Right cardiac atrium (tissue), 5 donors: ENCODE results near the gene ERF. TPM values are rescaled to one million over a fixed set of nuclear protein-coding genes. Genes with fewer than 3 reads are reported as not detected.
"Not testable (repeated sequence)": the region's sequence is repeated elsewhere in the genome, so short reads cannot be mapped to it uniquely, and the experiment has no call there.

Experiments
- ATAC-seq, 2 donors: fragments of 200-7000 bp; cut with Tn5 transposase; one replicate each; pipeline versions ENCODE4 v1.8.0 to v1.9.1; 2020; ENCODE audit warnings: moderate library complexity in 2 of 2, mild to moderate bottlenecking in 1 of 2
- DNase-seq, 3 donors: peaks; one replicate each; pipeline ENCODE4 v3.0.0-alpha.2; 2020
- H3K27ac ChIP-seq: one replicate; pipeline ENCODE4 v1.5.1; 2013; ENCODE audit warnings: mild to moderate bottlenecking, low read length, control low read depth, moderate library complexity
- H3K27me3 ChIP-seq: one replicate; pipeline ENCODE4 v1.6.1; 2013; ENCODE audit not compliant: control insufficient read depth, insufficient read depth
- H3K4me1 ChIP-seq: one replicate; pipeline ENCODE4 v1.6.1; 2013; ENCODE audit warnings: low read length; ENCODE audit not compliant: control insufficient read depth, insufficient read depth
- H3K4me3 ChIP-seq: one replicate; pipeline ENCODE4 v1.5.1; 2013; ENCODE audit warnings: low read length, control low read depth
- H3K9me3 ChIP-seq: one replicate; pipeline ENCODE4 v1.6.1; 2013; ENCODE audit warnings: low read length; ENCODE audit not compliant: control insufficient read depth
- WGBS: extraction: QIAGEN DNeasy Blood & Tissue Kit; methylation state at CpG from one replicate; pipeline ENCODE4 v1.1.7; 2013; 5-methylcytosine and 5-hydroxymethylcytosine counted together
- intact Hi-C, 4 donors: fragments of 100-400 bp; cut with DNase I; formaldehyde crosslinking; loops; one replicate each; pipeline versions ENCODE4 v1.11.0 to v1.14.0; 2022 to 2023
- polyA plus RNA-seq: library from polyadenylated mRNA; stranded (reverse); fragments of 200-250 nt; gene quantifications from one replicate; pipeline ENCODE4 v1.2.3, GENCODE V29; 2013
- total RNA-seq, 4 donors: library from RNA; stranded (reverse); fragmentation: NEBNext Ultra II Directional; extraction: Animal tissue kit (Norgen Biotek cat#: 25700); gene quantifications; one replicate each; pipeline ENCODE4 v1.2.1, GENCODE V29; 2021
- donor health status: healthy with polysubstance abuse.
- donor health status: DM: no; HTN: yes; CAD: no.
- donor health status: DM: no; HTN: no; CAD: no.
- donor health status: DM: no; HTN: yes; CAD: no; lungs with severe emphysema.
- donor health status: DM: yes; HTN: yes; CAD: no.

Gene ERF
- total and polyA plus RNA-seq, 5 donors: 33.3 to 58.1 (median 44.4) TPM

GRCh38 chr19:42267644-42268141 is 12.8 kb upstream of the ERF start:
- DNase-seq: peak in 1 of 3 donors; percentile 37
- Histone ChIP-seq H3K4me1 (peaks cover 6% of the 10 kb centered on the region), H3K9me3 (no peaks in the 10 kb centered on the region), H3K27me3 (no peaks in the 10 kb centered on the region), H3K4me3 (peak overlapping the region; percentile 33), H3K27ac (peak overlapping the region; percentile 35)
- intact Hi-C loops: no loop called here
- no peak for ATAC-seq
- WGBS: 6% methylated on average over 13 of the region's 13 CpGs

DNA sequence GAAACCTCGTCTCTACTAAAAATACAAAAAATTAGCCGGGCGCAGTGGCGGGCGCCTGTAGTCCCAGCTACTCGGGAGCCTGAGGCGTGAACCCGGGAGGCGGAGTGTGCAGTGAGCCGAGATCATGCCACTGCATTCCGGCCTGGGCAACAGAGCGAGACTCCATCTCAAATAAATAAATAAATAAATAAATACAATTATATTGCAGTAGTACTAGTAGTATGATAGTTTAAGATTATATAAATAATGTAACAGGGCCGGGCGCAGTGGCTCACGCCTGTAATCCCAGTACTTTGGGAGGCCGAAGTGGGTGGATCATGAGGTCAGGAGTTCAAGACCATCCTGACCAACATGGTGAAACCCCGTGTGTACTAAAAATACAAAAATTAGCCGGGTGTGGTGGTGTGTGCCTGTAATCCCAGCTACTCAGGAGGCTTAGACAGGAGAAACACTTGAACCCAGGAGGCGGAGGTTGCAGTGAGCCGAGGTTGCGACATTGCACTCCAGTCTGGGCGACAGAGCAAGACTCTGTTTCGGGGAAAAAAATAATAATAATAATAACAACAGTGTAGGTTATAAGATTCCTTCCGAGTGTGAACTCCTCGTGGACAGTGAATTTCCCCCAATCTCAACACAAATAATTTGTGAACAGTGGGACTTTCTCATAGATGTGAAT is 12.1 kb upstream of the ERF start:
- intact Hi-C loops, H3K4me3 ChIP-seq, H3K9me3 ChIP-seq, H3K4me1 ChIP-seq, H3K27me3 ChIP-seq, H3K27ac ChIP-seq, ATAC-seq: not testable (repeated sequence)
- WGBS: 94% methylated on average over 24 of the region's 25 CpGs
- DNase-seq: peak in 1 of 3 donors; percentile 40

- H3K9me3 ChIP-seq, H3K4me3 ChIP-seq, ATAC-seq, H3K27me3 ChIP-seq, H3K27ac ChIP-seq, H3K4me1 ChIP-seq, intact Hi-C loops: not testable (repeated sequence)
- WGBS: 93% methylated on average over 4 of the region's 4 CpGs
- peak in 1 of 3 donors; percentile 16 for DNase-seq
These were observed 11.2 kb upstream of the ERF start for GRCh38 chr19:42266105-42266504.

DNA sequence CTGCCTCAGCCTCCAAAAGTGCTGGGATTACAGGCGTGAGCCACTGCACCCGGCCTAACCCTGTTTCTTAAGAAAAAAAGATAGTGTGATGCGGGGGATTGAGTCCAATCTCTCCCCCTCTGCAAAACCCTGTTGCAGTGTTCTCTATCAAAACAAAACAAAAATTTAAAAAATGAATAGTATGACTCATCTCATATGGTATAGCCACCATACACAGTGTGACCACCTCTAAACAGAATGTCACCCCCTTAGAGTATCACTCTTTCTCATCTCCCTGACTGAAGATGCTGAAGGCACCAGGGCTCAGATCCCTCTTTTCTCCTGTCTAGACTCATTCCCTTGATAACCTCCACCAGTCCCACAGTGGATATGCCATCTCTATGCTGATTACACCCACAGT is 6.8 kb upstream of the ERF start:
- Histone ChIP-seq H3K4me1 (no peaks in the 10 kb centered on the region), H3K27me3 (no peaks in the 10 kb centered on the region), H3K9me3 (no peaks in the 10 kb centered on the region), H3K4me3 (no peak overlapping the region), H3K27ac (no peak overlapping the region)
- intact Hi-C loops: no loop called here
- DNase-seq (no peak), ATAC-seq (no peak)
- WGBS: 92% methylated on average over 3 of the region's 3 CpGs

GRCh38 chr19:42257842-42258241 is 2.9 kb upstream of the ERF start:
- H3K27me3 ChIP-seq, DNase-seq, intact Hi-C loops, ATAC-seq, H3K27ac ChIP-seq, H3K4me3 ChIP-seq, H3K9me3 ChIP-seq, H3K4me1 ChIP-seq: not testable (repeated sequence)
- WGBS: 92% methylated on average over 3 of the region's 3 CpGs

- peak overlapping the region; percentile 77 for H3K27ac ChIP-seq
- WGBS: 4% methylated on average over 38 of the region's 38 CpGs
- ATAC-seq (peak; percentile 7 to 27), DNase-seq (peak; percentile 71 to 89 (median 86))
- H3K9me3 ChIP-seq: no peaks in the 10 kb centered on the region
- intact Hi-C loops: no loop called here
- H3K4me1 ChIP-seq: peaks cover 6% of the 10 kb centered on the region
- H3K4me3 ChIP-seq: peak overlapping the region; percentile 89
- no peaks in the 10 kb centered on the region for H3K27me3 ChIP-seq
These were observed 1.1 kb upstream of the ERF start for GRCh38 chr19:42255766-42256745.

DNA sequence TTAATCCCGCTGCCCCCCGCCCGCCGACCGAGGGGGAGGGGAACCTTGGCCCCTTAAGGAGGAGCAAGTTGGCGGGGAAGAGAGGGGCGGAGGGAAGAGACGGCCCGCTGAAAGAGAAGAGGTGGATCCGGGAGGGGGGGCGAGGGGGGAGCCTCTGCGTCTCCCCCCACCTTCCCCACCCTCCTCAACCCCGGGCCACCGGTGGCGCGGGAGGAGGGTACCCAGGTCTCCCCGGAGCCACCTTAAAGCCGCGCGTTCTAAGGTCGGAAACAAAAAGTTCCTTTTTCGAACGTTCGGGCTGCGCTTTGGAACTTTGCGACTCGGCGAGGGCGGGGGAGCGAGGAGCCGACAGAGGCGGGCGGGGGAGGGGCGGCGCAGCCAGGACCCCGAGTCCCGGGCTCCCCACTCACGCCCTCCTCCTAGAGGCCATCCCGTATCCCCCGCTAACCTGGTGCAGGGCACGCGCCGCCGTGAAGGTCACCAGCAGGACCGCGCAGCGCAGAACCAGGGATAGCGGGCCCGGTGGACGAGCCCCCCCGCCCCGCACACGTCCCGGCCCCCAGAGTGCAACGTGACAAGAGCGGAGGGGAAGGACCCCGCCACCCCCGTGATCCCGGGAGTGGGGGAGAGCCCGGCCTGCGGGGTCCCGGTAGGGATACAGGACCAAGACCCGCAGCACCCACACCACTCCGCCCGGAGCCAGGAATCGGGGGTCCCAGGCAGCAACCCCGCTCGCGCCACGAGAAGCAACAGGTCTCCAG is 659 bp downstream of the ERF start:
- H3K27me3 ChIP-seq: no peaks in the 10 kb centered on the region
- peak overlapping the region; percentile 89 for H3K4me3 ChIP-seq
- DNase-seq (peak; percentile 75 to 92 (median 90)), ATAC-seq (peak; percentile 15 to 20)
- H3K27ac ChIP-seq: peak overlapping the region; percentile 95
- no peaks in the 10 kb centered on the region for H3K9me3 ChIP-seq
- 1% methylated on average over 70 of the region's 70 CpGs for whole genome bisulfite sequencing
- peaks cover 13% of the 10 kb centered on the region for H3K4me1 ChIP-seq
- intact Hi-C loops: no loop called here

GRCh38 chr19:42253245-42254088 is 1.5 kb downstream of the ERF start:
- H3K27ac ChIP-seq: peak overlapping the region; percentile 95
- under 1% methylated on average over 70 of the region's 71 CpGs for WGBS
- H3K4me3 ChIP-seq: peak overlapping the region; percentile 89
- H3K9me3 ChIP-seq: no peaks in the 10 kb centered on the region
- DNase-seq (peak; percentile 69 to 89 (median 88)), ATAC-seq (peak; percentile 6 to 16)
- H3K27me3 ChIP-seq: no peaks in the 10 kb centered on the region
- peaks cover 13% of the 10 kb centered on the region for H3K4me1 ChIP-seq
- intact Hi-C loops: no loop called here

DNA sequence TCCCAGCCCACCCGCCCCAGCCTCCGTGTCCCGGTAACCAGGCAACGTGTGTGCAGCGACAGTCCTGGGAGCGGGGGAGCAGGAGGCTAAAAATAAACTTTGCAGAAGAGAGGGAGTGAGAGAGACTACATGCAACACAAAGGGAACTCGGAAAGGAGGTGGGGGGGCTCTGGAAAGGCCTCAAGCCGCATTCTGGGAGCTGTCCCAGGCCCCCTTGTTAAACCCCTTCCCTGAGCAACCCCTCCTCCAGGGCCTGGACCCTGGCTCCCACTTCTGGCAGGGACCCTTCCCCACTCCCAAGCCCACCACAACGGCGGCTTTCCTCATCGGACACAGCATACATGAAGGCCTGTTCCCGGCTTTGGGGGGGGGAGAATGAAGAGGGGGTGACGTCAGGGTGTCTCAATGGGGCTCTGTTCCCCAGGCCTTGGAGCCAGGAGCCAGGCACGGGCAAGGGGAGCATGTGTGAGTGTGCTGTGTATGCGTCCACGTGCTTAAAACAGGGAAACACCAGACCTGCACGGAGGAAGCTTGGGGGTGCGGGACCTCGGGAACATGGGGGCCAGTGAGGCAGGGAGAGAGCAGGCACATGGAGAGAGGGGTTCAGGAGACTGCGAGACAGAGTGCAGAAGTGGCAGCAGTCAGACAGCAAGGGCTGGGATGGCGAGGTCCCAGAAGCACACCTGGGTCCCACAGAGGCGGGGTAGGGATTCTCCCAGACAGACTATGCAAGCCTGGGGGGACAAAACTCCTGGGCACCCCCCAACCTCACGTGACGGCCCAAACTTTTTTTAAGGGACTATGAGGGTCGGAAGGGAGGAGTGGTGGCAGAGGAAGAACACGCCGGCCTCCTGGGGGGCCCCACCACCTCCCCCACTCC is 2.3 kb downstream of the ERF start:
- intact Hi-C loops: no loop called here
- Histone ChIP-seq H3K27ac (peak overlapping the region; percentile 85), H3K9me3 (no peaks in the 10 kb centered on the region), H3K4me1 (peaks cover 13% of the 10 kb centered on the region), H3K4me3 (peak overlapping the region; percentile 89), H3K27me3 (no peaks in the 10 kb centered on the region)
- ATAC-seq (peak; percentile 0), DNase-seq (peak; percentile 69 to 83 (median 78))
- 2% methylated on average over 27 of the region's 27 CpGs for WGBS
